NB4 (cell line): ENCODE results near the gene CBX2.

Source experiments
- DNase-seq: peaks from one replicate; pipeline ENCODE4 v3.0.0; 2010; ENCODE audit warnings: low read depth
- H3K4me3 ChIP-seq: one replicate; pipeline ENCODE4 v1.5.1; 2011; ENCODE audit warnings: mild to moderate bottlenecking, low read depth, low read length, moderate library complexity
- CTCF ChIP-seq: IDR thresholded peaks from one replicate; pipeline ENCODE4 v1.5.1; 2012; ENCODE audit warnings: low read depth, low read length
- MAX ChIP-seq: IDR thresholded peaks from 2 replicates; pipeline ENCODE4 v1.6.1; 2011; ENCODE audit warnings: low read depth, low read length
- MYC ChIP-seq: IDR thresholded peaks from 2 replicates; pipeline ENCODE4 v1.6.1; 2011; ENCODE audit warnings: low read depth, low read length
- POLR2A ChIP-seq: IDR thresholded peaks from 2 replicates; pipeline ENCODE4 v1.6.1; 2011; ENCODE audit warnings: mild to moderate bottlenecking; ENCODE audit not compliant: insufficient read length; ENCODE audit errors: extremely low read depth

The CBX2 gene

GRCh38 chr17:79813297-79814126 is 35.6 kb downstream of the CBX2 start:
- TF ChIP-seq MYC, result peak; percentile 57; the same call in 1 of the 2 replicates
- TF ChIP-seq MAX, result peak; percentile 66
- no peak for TF ChIP-seq CTCF
- no peak for TF ChIP-seq POLR2A
- H3K4me3 ChIP-seq, result no peak overlapping the region
- no peak for DNase-seq

GRCh38 chr17:79814127-79814973 is 36.4 kb downstream of the CBX2 start:
- DNase-seq, result no peak
- no peak for TF ChIP-seq CTCF
- TF ChIP-seq MAX, result no peak
- TF ChIP-seq MYC, result no peak
- no peak for TF ChIP-seq POLR2A
- H3K4me3 ChIP-seq, result no peak overlapping the region

- no peak overlapping the region for H3K4me3 ChIP-seq
- DNase-seq, result no peak
- TF ChIP-seq MYC, result no peak
- no peak for TF ChIP-seq CTCF
- no peak for TF ChIP-seq POLR2A
- TF ChIP-seq MAX, result no peak
Observed at GRCh38 chr17:79814974-79815835, 37.3 kb downstream of the CBX2 start.

- no peak overlapping the region for H3K4me3 ChIP-seq
- TF ChIP-seq MYC (no peak), CTCF (no peak), POLR2A (no peak), MAX (no peak)
- DNase-seq, result no peak
Observed at GRCh38 chr17:79815836-79816461, 38.0 kb downstream of the CBX2 start.
